Measurements from ENCODE around the gene C6orf62. TPM values are rescaled to one million over a fixed set of nuclear protein-coding genes. Genes with fewer than 3 reads are reported as not detected.
"Not testable (repeated sequence)": the region's sequence is repeated elsewhere in the genome, so short reads cannot be mapped to it uniquely, and the experiment has no call there.

C6orf62 gene
- 50.3 and 66.0 TPM in 2 replicates for total RNA-seq (2014; rRNA removed; shearing (Covaris generic))

- in situ Hi-C loops (cut with HindIII; ENCODE audit: low sequenced_read_pairs), result no loop called here
- no peak for DNase-seq (ENCODE audit: low spot score)
These were observed at the start of gene C6orf62 for GRCh38 chr6:24719125-24719971. Gene C6orf62 (minus strand): TSS chr6:24719154. CDS start chr6:24718668, 486 bp downstream.

DNA sequence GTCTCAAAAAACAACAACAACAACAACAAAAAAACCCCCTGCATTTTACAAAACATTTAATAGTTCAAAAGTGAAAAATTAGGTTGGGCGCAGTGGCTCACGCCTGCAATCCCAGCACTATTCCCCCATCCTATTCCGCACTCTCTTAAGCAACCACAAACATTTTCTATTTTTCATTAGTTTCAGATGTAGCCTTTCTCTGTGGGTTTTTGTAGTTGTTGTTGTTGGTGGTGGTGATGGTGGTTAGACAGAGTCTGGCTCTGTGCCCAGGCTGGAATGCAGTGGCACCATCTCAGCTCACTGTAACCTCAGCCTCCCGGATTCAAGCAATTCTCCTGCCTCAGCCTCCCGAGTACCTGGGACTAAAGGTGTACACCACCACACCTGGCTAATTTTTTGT lies 49.4 kb upstream of the C6orf62 start:
- in situ Hi-C loops (cut with HindIII; ENCODE audit: low sequenced_read_pairs), result no loop called here
- no peak for DNase-seq (ENCODE audit: low spot score)

DNA sequence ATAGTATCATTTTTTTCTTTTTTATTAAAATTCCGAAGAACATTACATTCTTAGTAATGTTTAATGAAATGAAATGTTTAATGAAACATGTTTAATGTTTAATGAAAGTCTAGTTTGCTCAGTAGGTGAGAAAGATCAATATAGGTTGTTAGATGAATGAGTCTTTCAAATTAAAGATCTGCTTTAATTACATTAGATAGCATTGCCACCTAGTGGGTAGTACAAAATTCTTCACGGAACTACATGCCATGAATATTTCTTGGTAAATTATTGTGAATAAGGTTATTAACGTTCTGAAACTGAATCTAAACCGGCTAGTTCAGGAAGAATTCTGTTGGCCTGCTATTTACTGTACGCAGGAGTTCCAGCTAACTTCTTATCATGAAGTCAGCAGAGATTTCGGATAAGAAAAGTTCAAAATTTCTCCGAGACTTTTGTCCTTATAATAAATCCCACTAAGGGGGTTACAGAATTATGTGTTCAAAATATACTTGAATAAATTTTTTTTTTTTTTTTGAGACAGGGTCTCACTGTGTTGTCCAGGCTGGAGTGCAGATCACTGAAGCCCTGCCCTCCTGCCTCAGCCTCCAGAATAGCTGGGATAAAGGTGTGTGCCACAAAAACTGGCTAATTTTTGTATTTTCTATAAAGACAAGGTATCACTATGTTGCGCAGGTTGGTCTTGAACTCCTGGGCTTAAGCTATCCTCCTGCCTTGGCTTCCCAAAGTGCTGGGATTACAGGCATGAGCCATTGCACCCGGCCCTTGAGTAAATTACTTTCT lies 47.9 kb upstream of the C6orf62 start:
- peak; percentile 16 for DNase-seq (ENCODE audit: low spot score)
- in situ Hi-C loops (cut with HindIII; ENCODE audit: low sequenced_read_pairs), result no loop called here

- in situ Hi-C loops (cut with HindIII; ENCODE audit: low sequenced_read_pairs); DNase-seq (ENCODE audit: low spot score): not testable (repeated sequence)
These were observed 47.0 kb upstream of the C6orf62 start for GRCh38 chr6:24765968-24766367.

- DNase-seq (ENCODE audit: low spot score); in situ Hi-C loops (cut with HindIII; ENCODE audit: low sequenced_read_pairs): not testable (repeated sequence)
These were observed 46.2 kb upstream of the C6orf62 start for GRCh38 chr6:24764833-24765828.

DNA sequence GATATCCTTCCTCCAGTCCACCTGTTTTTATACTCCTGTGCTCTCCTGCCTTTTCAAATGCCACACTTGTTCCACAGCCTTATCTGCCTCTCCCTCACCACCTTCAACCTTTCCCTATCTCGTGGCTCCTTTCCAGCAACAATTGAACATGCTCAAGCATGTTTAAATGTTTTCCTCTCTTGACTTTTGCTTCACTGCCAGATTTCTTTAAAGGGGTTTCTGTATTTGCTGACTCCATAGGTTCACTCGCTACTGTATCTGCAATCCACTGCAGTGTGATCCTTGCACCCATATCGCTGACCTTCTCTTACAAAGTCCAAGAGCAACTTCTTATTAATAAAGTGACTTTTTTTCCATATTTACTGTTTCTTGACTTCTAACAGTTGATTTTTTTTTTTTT lies 44.6 kb upstream of the C6orf62 start:
- DNase-seq (ENCODE audit: low spot score), result no peak
- in situ Hi-C loops (cut with HindIII; ENCODE audit: low sequenced_read_pairs), result no loop called here

DNA sequence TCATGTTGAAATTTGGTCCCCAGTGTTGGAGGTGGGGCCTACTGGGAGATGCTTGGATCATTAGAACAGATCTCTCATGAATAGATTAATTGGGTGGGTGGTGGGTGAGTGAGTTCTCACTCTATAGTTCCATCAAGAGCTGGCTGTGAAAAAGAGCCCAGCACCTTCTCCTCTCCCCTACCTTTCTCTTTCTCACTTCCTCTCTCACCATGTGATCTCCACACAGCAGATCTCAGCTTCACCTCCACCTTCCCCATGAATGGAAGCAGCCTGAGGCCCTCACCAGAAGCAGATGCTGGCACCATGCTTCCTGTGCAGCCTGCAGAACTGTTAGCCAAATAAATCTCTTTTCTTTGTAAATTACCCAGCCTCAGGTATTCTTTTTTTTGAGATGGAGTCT lies 42.9 kb upstream of the C6orf62 start:
- DNase-seq (ENCODE audit: low spot score), result no peak

GRCh38 chr6:24761193-24761835 lies 42.4 kb upstream of the C6orf62 start:
- no peak for DNase-seq (ENCODE audit: low spot score)
- in situ Hi-C loops (cut with HindIII; ENCODE audit: low sequenced_read_pairs), result no loop called here

More for the DNA sequence above, 42.9 kb upstream of the C6orf62 start:
- in situ Hi-C loops (cut with HindIII; ENCODE audit: low sequenced_read_pairs), result no loop called here

GRCh38 chr6:24760210-24760609 lies 41.3 kb upstream of the C6orf62 start:
- in situ Hi-C loops (cut with HindIII; ENCODE audit: low sequenced_read_pairs), result no loop called here

DNA sequence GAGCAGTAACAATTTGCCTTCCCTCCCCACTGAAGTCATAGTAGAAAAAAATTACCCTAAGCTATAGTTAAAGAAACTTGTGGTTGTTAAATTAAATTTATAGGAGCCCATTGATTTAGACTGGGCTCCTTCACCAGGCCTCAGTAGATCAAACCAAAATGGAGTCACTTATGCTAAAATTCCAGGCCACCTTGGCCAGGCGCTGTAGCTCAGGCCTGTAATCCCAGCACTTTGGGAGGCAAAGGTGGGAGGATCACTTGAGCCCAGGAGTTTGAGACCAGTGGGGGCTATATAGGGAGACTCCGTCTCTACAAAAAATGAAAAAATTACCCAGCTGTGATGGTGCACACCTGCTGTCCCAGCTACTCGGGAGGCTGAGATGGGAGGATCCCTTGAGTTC lies 40.8 kb upstream of the C6orf62 start:
- no peak for DNase-seq (ENCODE audit: low spot score)
- in situ Hi-C loops (cut with HindIII; ENCODE audit: low sequenced_read_pairs), result no loop called here

More at GRCh38 chr6:24760210-24760609, 41.3 kb upstream of the C6orf62 start:
- DNase-seq (ENCODE audit: low spot score), result no peak

DNA sequence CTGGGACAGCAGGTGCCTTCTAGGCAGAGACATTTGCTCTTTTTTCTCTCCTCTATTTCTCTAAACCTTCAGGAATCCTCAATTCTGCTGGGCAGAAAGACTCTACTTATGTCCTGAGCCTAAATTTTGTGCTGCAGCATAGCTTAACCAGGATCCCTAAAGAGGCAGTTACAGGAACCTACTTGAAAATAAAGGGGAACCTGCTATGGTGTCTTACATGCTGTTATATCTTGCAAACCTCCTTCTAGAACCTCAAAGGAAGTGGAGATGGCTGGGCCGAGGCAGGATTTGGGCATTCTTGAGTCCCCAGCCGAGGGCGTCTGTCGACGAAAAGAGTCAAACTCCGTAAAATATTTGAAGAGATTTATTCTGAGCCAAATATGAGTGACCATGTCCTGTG lies 38.7 kb upstream of the C6orf62 start:
- no peak for DNase-seq (ENCODE audit: low spot score)
- in situ Hi-C loops (cut with HindIII; ENCODE audit: low sequenced_read_pairs), result no loop called here

GRCh38 chr6:24755279-24755678 lies 36.3 kb upstream of the C6orf62 start:
- in situ Hi-C loops (cut with HindIII; ENCODE audit: low sequenced_read_pairs), result no loop called here
- no peak for DNase-seq (ENCODE audit: low spot score)

DNA sequence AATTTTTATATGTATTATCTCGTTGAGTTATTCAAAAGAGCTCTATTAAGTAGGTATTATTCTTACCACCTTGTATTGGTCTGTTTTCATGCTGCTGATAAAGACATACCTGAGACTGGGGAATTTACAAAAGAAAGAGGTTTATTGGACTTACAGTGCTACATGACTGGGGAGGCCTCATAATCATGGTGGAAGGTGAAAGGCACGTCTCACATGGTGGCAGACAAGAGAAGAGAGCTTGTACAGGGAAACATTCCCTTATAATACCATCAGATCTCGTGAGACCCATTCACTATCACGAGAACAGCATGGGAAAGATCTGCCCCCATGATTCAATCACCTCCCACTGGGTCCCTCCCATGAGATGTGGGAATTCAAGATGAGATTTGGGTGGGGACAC lies 35.4 kb upstream of the C6orf62 start:
- DNase-seq (ENCODE audit: low spot score); in situ Hi-C loops (cut with HindIII; ENCODE audit: low sequenced_read_pairs): not testable (repeated sequence)

DNA sequence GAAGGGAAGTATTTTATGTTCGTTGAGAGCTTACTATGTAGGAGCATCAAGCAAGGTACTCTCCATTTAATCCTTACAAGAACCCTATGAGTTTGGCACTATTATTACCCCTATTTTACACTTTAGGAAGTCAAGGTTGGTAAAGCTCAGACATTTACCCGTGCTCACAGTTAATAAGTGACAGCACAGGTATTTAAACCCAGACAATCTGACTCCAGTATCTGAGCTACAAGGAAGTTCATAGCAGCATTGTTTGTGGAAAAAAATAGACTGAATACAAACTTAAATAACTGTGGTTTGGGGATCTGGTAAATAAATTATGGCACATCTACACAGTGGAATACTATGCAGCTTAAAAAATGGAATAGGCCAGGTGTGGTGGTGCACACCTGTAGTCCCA lies 34.6 kb upstream of the C6orf62 start:
- in situ Hi-C loops (cut with HindIII; ENCODE audit: low sequenced_read_pairs), result no loop called here
- no peak for DNase-seq (ENCODE audit: low spot score)

DNA sequence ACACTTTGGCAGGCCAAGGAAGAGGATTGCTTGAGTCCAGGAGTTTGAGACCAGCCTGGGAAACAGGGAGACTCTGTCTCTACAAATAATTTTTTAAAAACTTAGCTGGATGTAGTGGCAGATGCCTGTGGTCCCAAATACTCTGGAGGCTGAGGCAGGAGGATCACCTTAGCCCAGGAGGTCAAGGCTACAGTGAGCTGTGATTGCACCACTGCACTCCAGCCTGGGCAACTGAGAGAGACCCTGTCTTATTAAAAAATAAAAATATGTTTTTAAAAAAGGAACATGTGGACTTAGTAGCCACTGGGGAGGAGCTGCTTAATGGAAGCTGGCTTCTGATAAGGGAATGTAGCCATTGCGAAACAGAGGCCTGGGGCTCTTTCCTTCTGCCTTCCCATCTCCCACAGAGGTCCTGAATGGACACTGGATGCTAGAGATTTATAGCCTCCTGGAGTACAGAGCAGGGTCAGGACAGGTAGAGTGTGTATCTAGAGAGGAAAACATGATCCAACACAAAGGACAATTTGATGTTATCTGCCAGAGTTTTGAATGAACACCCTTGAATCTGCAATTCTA lies 34.1 kb upstream of the C6orf62 start:
- in situ Hi-C loops (cut with HindIII; ENCODE audit: low sequenced_read_pairs), result no loop called here
- DNase-seq (ENCODE audit: low spot score), result no peak

- DNase-seq (ENCODE audit: low spot score), result no peak
- in situ Hi-C loops (cut with HindIII; ENCODE audit: low sequenced_read_pairs), result no loop called here
These were observed 33.5 kb upstream of the C6orf62 start for GRCh38 chr6:24752503-24752902.

DNA sequence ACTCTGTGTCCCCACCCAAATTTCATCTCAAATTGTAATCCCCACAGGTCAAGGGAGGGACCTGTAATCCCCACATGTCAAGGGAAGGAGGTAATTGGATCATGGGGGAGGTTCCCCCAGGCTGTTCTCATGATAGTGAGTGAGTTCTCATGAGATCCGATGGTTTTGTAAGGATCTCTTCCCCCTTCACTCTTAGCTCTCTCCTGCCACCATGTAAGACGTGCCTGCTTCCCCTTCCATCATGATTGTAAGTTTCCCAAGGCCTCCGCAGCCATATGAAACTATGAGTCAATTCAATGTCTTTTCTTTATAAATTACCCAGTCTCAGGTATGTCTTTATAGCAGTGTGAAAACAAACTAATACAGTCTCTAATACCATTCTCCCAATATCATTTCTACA lies 31.9 kb upstream of the C6orf62 start:
- in situ Hi-C loops (cut with HindIII; ENCODE audit: low sequenced_read_pairs); DNase-seq (ENCODE audit: low spot score): not testable (repeated sequence)

DNA sequence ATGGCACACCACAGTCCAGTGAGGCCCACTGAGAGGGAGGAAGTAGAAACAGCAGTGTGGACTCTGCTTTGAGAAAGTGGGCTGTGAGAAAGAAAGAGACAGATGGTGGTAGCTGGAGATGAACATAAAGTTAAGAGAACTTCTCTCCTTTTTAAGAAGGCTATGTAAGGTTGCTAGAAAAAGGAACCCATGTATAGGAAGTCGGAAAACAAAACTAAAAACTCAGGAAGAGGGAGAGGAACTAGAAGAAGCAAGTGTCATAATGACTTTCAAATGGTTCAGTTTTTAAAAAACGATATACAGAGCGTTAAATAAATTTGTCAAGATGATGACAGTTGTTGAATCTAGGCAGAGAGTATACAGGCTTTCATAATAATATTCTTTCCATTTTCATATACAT lies 30.3 kb upstream of the C6orf62 start:
- in situ Hi-C loops (cut with HindIII; ENCODE audit: low sequenced_read_pairs), result no loop called here
- DNase-seq (ENCODE audit: low spot score), result no peak

All from G401 (cell line).